Measurements from ENCODE around the gene TMEM60.

TMEM60 gene

DNA sequence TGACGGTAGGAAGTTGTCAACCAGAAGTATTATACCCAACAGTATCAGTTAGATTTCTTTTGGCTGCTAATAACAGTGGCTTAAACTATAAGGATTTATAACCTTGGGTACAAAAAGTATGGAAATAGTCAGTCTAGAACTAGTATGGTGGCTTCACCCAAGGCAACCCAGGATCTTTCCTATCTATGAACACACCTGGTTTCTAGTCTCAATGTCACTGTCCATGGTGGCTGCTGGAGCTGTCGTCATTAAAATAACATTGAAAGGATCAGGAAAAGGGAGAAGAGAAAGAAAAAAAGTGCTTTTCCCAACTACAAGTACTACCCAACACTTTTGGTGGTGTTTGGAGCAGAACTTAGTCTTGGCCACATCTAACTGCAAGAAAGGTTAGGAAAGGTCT, 28.1 kb upstream of the TMEM60 start:
- TF ChIP-seq, protein P1, sequence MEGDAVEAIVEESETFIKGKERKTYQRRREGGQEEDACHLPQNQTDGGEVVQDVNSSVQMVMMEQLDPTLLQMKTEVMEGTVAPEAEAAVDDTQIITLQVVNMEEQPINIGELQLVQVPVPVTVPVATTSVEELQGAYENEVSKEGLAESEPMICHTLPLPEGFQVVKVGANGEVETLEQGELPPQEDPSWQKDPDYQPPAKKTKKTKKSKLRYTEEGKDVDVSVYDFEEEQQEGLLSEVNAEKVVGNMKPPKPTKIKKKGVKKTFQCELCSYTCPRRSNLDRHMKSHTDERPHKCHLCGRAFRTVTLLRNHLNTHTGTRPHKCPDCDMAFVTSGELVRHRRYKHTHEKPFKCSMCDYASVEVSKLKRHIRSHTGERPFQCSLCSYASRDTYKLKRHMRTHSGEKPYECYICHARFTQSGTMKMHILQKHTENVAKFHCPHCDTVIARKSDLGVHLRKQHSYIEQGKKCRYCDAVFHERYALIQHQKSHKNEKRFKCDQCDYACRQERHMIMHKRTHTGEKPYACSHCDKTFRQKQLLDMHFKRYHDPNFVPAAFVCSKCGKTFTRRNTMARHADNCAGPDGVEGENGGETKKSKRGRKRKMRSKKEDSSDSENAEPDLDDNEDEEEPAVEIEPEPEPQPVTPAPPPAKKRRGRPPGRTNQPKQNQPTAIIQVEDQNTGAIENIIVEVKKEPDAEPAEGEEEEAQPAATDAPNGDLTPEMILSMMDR (IDR thresholded peaks at IDR 0.05; ENCODE audit: low read length, missing control alignments): no peak
- no peak for DNase-seq (ENCODE audit: low read depth)
- H3K4me3 ChIP-seq (replicated peaks; ENCODE audit: low read depth, low read length): no peak overlapping the region

DNA sequence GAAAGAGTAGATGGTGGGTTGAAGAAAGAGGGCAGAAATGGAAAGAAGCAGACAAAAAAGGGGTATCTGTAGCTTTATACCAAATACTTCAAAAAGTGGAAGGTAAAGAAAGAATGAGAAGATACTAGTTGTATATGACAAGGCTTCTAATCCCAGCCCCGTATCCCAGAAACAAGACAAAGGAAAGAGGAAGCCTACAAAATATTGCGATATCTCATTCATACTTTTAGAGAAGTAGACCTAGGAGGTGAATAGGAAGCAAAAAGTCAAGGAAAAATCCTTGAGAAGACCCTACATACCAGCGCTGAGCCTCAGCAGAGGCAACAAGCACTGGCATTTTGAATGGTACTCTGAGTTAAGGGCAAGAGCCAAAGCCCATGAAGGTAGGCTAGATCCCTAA, 26.9 kb upstream of the TMEM60 start:
- DNase-seq (ENCODE audit: low read depth): no peak
- TF ChIP-seq, protein P1 (IDR thresholded peaks at IDR 0.05; ENCODE audit: low read length, missing control alignments): no peak
- H3K4me3 ChIP-seq (replicated peaks; ENCODE audit: low read depth, low read length): no peak overlapping the region

DNA sequence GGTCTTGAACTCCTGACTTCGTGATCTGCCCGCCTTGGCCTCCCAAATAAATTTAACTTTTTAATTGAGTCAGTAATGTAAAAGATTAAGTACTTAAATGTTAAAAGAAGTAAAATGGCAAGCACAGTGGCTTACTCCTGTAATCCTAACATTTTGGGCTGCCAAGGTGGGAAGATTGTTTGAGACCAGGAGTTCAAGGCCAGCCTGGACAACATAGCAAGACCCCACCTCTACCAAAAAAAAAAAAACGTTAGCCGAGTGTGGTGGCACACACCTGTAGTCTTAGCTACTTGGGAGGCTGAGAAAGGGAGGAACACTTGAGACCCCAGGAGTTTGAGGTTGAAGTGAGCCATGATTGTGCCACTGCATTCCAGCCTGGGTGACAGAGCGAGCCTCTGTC, 26.4 kb upstream of the TMEM60 start:
- DNase-seq (ENCODE audit: low read depth): no peak
- TF ChIP-seq, protein P1 (IDR thresholded peaks at IDR 0.05; ENCODE audit: low read length, missing control alignments): no peak
- H3K4me3 ChIP-seq (replicated peaks; ENCODE audit: low read depth, low read length): no peak overlapping the region

DNA sequence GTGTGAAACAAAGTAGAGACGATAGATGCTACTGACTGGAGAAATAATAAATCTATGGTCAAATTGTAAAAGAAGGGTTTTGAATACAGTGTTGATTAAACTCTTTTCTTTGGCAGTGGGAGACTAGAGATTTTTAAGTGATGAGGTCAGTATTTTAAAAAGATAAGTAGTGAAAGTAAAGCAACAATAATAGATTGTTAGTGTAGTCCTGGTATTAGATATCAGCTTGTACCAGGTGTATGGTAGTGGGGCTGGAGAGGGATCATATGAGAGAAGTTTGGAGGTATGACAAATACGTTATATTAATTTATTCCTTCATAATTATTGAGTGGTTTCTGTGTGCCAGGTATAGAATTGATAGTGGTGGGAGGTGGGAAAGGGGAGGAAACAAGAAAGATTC, 25.6 kb upstream of the TMEM60 start:
- no peak for DNase-seq (ENCODE audit: low read depth)
- TF ChIP-seq, protein P1 (IDR thresholded peaks at IDR 0.05; ENCODE audit: low read length, missing control alignments): no peak
- H3K4me3 ChIP-seq (replicated peaks; ENCODE audit: low read depth, low read length): no peak overlapping the region

DNA sequence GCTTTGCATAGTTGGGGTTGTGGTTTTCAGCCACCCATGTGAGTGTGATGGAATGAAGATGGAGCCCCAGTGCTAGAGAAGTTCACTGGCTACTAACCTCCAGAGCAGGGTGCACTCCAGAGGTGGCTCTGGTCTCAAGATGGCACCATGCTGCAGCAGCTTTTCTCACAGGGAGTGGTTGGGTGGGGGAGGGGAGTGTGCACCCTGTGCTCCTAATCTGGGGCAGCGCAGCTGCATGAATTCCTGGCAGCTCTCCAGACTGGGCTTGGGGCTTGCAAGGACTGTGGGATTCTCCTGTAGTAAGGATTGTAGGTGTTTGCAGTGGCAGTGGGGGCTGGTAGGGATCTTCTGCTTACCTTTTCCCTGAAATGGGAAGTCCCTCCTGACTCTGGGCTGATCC, 24.0 kb upstream of the TMEM60 start:
- no peak for DNase-seq (ENCODE audit: low read depth)
- H3K4me3 ChIP-seq (replicated peaks; ENCODE audit: low read depth, low read length): no peak overlapping the region
- TF ChIP-seq, protein P1 (IDR thresholded peaks at IDR 0.05; ENCODE audit: low read length, missing control alignments): no peak

DNA sequence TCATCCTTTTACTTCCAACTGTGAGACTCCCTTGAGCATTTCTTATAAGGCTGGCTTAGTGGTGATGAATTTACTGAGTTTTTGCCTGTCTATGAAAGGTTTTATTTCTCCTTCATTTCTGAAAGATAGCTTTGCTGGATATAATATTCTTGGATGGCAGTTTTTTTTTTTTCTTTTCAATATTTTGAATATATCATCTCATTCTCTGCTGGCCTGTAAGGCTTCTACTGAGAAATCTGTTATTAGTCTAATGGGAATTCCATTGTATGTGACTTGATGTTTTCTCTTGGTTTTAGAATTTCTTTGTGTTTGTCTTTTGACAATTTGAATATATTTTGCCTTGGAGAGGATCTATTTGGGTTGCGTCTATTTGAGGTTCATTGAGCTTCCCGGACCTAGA, 22.7 kb upstream of the TMEM60 start:
- DNase-seq (ENCODE audit: low read depth): no peak
- H3K4me3 ChIP-seq (replicated peaks; ENCODE audit: low read depth, low read length): no peak overlapping the region
- TF ChIP-seq, protein P1 (IDR thresholded peaks at IDR 0.05; ENCODE audit: low read length, missing control alignments): no peak

DNA sequence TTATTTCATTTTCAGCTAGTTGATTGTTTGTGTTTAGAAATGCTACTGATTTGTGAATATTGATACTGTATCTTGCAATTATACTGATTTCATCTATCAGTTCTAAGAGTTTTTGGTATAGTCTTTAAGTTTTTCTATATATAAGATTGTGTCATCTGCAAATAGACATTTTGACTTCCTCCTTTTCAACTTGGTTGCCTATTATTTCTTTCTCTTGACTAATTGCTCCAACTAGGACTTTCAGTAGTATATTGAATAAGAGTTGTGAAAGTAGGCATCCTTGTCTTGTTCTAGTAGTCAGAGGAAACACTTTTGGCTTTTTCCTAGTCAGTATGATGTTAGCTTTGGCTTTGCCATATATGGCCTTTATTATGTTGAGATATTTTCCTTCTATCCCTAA, 20.8 kb upstream of the TMEM60 start:
- DNase-seq (ENCODE audit: low read depth): no peak
- H3K4me3 ChIP-seq (replicated peaks; ENCODE audit: low read depth, low read length): no peak overlapping the region
- TF ChIP-seq, protein P1 (IDR thresholded peaks at IDR 0.05; ENCODE audit: low read length, missing control alignments): no peak
